ENCODE results near the gene CERS5.

CERS5 gene

DNA sequence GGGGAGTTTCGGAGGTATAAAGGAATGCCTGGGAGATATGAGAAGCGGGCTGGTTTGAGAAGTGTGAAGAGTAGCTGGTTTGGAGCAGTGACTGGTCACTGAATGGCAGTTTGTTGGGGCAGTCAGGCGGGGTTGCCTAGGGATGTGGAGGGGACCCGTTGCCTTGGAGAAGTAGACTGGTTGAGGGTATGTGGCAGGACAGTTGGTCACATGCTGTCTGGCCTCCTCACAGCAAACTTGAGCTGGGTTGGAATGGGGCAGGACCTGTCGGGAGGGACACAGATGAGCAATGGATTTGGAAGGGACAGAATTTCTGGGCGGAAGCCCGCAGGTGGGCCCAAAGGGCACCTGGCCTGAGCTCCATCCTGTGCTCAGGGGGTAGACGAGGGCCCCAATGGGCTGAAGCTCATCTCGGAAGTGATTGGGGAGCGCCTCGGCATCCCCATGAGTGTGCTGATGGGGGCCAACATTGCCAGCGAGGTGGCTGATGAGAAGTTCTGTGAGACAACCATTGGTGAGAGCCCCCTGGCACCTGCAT lies 61.2 kb downstream of the CERS5 start:
- no peak for DNase-seq (ENCODE audit: extremely low read depth, low read depth)
- TF ChIP-seq, protein P1, sequence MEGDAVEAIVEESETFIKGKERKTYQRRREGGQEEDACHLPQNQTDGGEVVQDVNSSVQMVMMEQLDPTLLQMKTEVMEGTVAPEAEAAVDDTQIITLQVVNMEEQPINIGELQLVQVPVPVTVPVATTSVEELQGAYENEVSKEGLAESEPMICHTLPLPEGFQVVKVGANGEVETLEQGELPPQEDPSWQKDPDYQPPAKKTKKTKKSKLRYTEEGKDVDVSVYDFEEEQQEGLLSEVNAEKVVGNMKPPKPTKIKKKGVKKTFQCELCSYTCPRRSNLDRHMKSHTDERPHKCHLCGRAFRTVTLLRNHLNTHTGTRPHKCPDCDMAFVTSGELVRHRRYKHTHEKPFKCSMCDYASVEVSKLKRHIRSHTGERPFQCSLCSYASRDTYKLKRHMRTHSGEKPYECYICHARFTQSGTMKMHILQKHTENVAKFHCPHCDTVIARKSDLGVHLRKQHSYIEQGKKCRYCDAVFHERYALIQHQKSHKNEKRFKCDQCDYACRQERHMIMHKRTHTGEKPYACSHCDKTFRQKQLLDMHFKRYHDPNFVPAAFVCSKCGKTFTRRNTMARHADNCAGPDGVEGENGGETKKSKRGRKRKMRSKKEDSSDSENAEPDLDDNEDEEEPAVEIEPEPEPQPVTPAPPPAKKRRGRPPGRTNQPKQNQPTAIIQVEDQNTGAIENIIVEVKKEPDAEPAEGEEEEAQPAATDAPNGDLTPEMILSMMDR (IDR thresholded peaks at IDR 0.05; ENCODE audit: low read depth, low read length, missing control alignments): no peak
- no peak overlapping the region for H3K4me3 ChIP-seq (replicated peaks; ENCODE audit: low read depth, low read length)

GRCh38 chr12:50104417-50105366 lies 62.5 kb downstream of the CERS5 start:
- H3K4me3 ChIP-seq (replicated peaks; ENCODE audit: low read depth, low read length): no peak overlapping the region
- DNase-seq (ENCODE audit: extremely low read depth, low read depth): no peak
- TF ChIP-seq, protein P1 (IDR thresholded peaks at IDR 0.05; ENCODE audit: low read depth, low read length, missing control alignments): no peak

- TF ChIP-seq, protein P1 (IDR thresholded peaks at IDR 0.05; ENCODE audit: low read depth, low read length, missing control alignments): no peak
- no peak within 1 kb of the TSS for H3K4me3 ChIP-seq (replicated peaks; ENCODE audit: low read depth, low read length)
- no peak for DNase-seq (ENCODE audit: extremely low read depth, low read depth)
Measured at GRCh38 chr12:50103767-50104321, 63.3 kb downstream of the CERS5 start, which contains the start of gene GPD1. GPD1 (plus strand) TSS chr12:50104008; CDS start chr12:50104051, 43 bp downstream.

DNA sequence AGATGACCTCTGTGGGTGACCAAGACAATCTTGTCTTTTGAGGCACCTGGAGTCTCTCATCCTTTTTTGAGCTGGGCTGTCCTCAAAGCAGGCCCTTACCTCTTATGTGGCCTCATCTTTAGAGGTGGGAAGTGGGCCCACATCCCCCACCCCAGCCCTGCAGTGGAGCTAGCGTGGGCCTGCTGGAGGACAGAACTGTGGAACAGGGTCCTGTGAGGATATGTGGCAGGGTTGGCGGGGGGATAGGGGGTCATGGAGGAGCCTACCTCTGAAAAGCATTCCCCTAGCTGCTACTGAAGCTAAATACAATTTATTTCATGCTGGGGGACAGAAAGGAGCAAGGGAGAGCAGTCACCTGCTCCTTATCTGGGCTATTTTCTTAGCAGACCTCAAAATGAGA lies 63.8 kb downstream of the CERS5 start:
- no peak for DNase-seq (ENCODE audit: extremely low read depth, low read depth)
- H3K4me3 ChIP-seq (replicated peaks; ENCODE audit: low read depth, low read length): no peak overlapping the region
- TF ChIP-seq, protein P1 (IDR thresholded peaks at IDR 0.05; ENCODE audit: low read depth, low read length, missing control alignments): no peak

GRCh38 chr12:50102646-50103309 lies 64.4 kb downstream of the CERS5 start:
- no peak for DNase-seq (ENCODE audit: extremely low read depth, low read depth)
- TF ChIP-seq, protein P1 (IDR thresholded peaks at IDR 0.05; ENCODE audit: low read depth, low read length, missing control alignments): no peak
- no peak overlapping the region for H3K4me3 ChIP-seq (replicated peaks; ENCODE audit: low read depth, low read length)

GRCh38 chr12:50102131-50102531 lies 65.0 kb downstream of the CERS5 start:
- DNase-seq (ENCODE audit: extremely low read depth, low read depth): no peak
- no peak overlapping the region for H3K4me3 ChIP-seq (replicated peaks; ENCODE audit: low read depth, low read length)
- TF ChIP-seq, protein P1 (IDR thresholded peaks at IDR 0.05; ENCODE audit: low read depth, low read length, missing control alignments): no peak
